HG03469 (cell line): ENCODE results near the gene ZAR1L.

Source experiments
- ATAC-seq: cut with Tn5 transposase; IDR thresholded peaks from one replicate; pipeline ENCODE4 v1.9.1; 2021; ENCODE audit warnings: mild to moderate bottlenecking, moderate library complexity, moderate number of reproducible peaks; ENCODE audit not compliant: unreplicated experiment

ZAR1L gene

GRCh38 chr13:32256243-32256642 lies 58.9 kb downstream of the ZAR1L start:
- ATAC-seq, result no peak

- no peak for ATAC-seq
These were observed 59.4 kb downstream of the ZAR1L start for GRCh38 chr13:32255724-32256109.

GRCh38 chr13:32254916-32255723 lies 60.0 kb downstream of the ZAR1L start:
- ATAC-seq, result no peak

GRCh38 chr13:32254416-32254815 lies 60.7 kb downstream of the ZAR1L start:
- no peak for ATAC-seq

- ATAC-seq, result no peak
These were observed 61.2 kb downstream of the ZAR1L start for GRCh38 chr13:32253911-32254399.
